Gastroesophageal sphincter (tissue), 4 donors: Measurements from ENCODE around the gene GABBR1. TPM values are rescaled to one million over a fixed set of nuclear protein-coding genes. Genes with fewer than 3 reads are reported as not detected.

Source experiments
- ATAC-seq: fragments of 150-250 bp; one replicate; pipeline ENCODE4 v1.9.1; 2016; ENCODE audit warnings: mild to moderate bottlenecking, moderate library complexity
- H3K27ac ChIP-seq, 4 donors: fragments of 200-600 bp; sonication (generic) in 3 of 4; 1 replicate in 3 of 4; 2 replicates in 1 of 4; pipeline ENCODE4 v1.5.1; 2016 to 2019
- H3K27me3 ChIP-seq: fragments of 200-600 bp; sonication (generic); one replicate; pipeline ENCODE4 v1.5.1; 2019
- H3K36me3 ChIP-seq, 2 donors: fragments of 200-600 bp; sonication (generic); one replicate each; pipeline ENCODE4 v1.5.1; 2019; ENCODE audit warnings: control low read depth in 1 of 2
- H3K4me1 ChIP-seq, 3 donors: fragments of 200-600 bp; sonication (generic); 1 replicate in 2 of 3; 2 replicates in 1 of 3; pipeline ENCODE4 v1.5.1; 2016 to 2019; ENCODE audit warnings: control low read depth in 2 of 3
- H3K4me3 ChIP-seq, 2 donors: fragments of 200-600 bp; sonication (generic); one replicate each; pipeline ENCODE4 v1.5.1; 2019; ENCODE audit warnings: mild to moderate bottlenecking in 1 of 2, moderate library complexity in 1 of 2
- H3K9me3 ChIP-seq, 3 donors: fragments of 200-600 bp; sonication (generic); one replicate each; pipeline ENCODE4 v1.5.1; 2017 to 2019; ENCODE audit warnings: control low read depth in 2 of 3
- EP300 ChIP-seq: sonication (generic); formaldehyde crosslinking; IDR thresholded peaks from one replicate; pipeline ENCODE4 v1.6.1; 2017; ENCODE audit warnings: antibody characterized with exemption, mild to moderate bottlenecking
- POLR2A ChIP-seq, 2 donors: fragments of 450-650 bp; IDR thresholded peaks; one replicate each; pipeline ENCODE4 v1.6.1; 2017; ENCODE audit warnings: antibody characterized with exemption in 2 of 2, mild to moderate bottlenecking in 2 of 2, moderate library complexity in 1 of 2
- POLR2AphosphoS5 ChIP-seq: sonication (generic); formaldehyde crosslinking; IDR thresholded peaks from one replicate; pipeline ENCODE4 v1.6.1; 2017; ENCODE audit warnings: antibody characterized with exemption
- WGBS, 2 donors: methylation state at CpG; one replicate each; pipeline ENCODE4 v1.1.5; 2018; ENCODE audit warnings: low coverage in 1 of 2; 5-methylcytosine and 5-hydroxymethylcytosine counted together
- total RNA-seq, 4 donors: library from RNA; depleted of rRNA; stranded (reverse); fragments of >200 nt; gene quantifications; one replicate each; pipeline ENCODE4 v1.1.0, GENCODE V29; 2016
- TF ChIP-seq, protein P1 (sequence below), 4 experiments: fragments of 200-600 bp in 2 of 4; fragments of 450-650 bp in 2 of 4; sonication (generic) in 1 of 4; IDR thresholded peaks; one replicate each; pipeline ENCODE4 v1.5.1; 2017 to 2019; ENCODE audit warnings: antibody characterized with exemption in 4 of 4, mild to moderate bottlenecking in 2 of 4, moderate library complexity in 2 of 4

The GABBR1 gene
- total RNA-seq, 4 donors from 2014 or later, result 17.8 to 90.1 (median 44.8) TPM

GRCh38 chr6:29566856-29567255, 66.1 kb downstream of the GABBR1 start:
- H3K36me3 ChIP-seq, result no peaks in the 10 kb centered on the region
- H3K9me3 ChIP-seq, result no peaks in the 10 kb centered on the region
- no peak for ATAC-seq
- peaks cover 44% of the 10 kb centered on the region for H3K27me3 ChIP-seq
- TF ChIP-seq, protein P1, sequence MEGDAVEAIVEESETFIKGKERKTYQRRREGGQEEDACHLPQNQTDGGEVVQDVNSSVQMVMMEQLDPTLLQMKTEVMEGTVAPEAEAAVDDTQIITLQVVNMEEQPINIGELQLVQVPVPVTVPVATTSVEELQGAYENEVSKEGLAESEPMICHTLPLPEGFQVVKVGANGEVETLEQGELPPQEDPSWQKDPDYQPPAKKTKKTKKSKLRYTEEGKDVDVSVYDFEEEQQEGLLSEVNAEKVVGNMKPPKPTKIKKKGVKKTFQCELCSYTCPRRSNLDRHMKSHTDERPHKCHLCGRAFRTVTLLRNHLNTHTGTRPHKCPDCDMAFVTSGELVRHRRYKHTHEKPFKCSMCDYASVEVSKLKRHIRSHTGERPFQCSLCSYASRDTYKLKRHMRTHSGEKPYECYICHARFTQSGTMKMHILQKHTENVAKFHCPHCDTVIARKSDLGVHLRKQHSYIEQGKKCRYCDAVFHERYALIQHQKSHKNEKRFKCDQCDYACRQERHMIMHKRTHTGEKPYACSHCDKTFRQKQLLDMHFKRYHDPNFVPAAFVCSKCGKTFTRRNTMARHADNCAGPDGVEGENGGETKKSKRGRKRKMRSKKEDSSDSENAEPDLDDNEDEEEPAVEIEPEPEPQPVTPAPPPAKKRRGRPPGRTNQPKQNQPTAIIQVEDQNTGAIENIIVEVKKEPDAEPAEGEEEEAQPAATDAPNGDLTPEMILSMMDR (IDR thresholded peaks at IDR 0.05), result no peak
- H3K4me1 ChIP-seq, result no peaks in the 10 kb centered on the region
- no peak overlapping the region for H3K4me3 ChIP-seq
- 73 to 83% methylated on average over 2 to 5 of the region's 5 CpGs for WGBS, 2 donors
- no peak overlapping the region for H3K27ac ChIP-seq

- H3K27ac ChIP-seq, result no peak overlapping the region
- TF ChIP-seq POLR2A (IDR thresholded peaks at IDR 0.05) (no peak), EP300 (no peak), POLR2AphosphoS5 (no peak)
- TF ChIP-seq, protein P1 (IDR thresholded peaks at IDR 0.05), result no peak
- H3K36me3 ChIP-seq, result no peaks in the 10 kb centered on the region
- H3K27me3 ChIP-seq, result peaks cover 37% of the 10 kb centered on the region
- no peaks in the 10 kb centered on the region for H3K4me1 ChIP-seq
- ATAC-seq, result no peak
- H3K4me3 ChIP-seq, result no peak overlapping the region
- H3K9me3 ChIP-seq, result no peaks in the 10 kb centered on the region
Observed at GRCh38 chr6:29564875-29565274, 68.1 kb downstream of the GABBR1 start.

- WGBS, 2 donors, result 72 to 84% methylated on average over 3 of the region's 3 CpGs
- Histone ChIP-seq H3K27me3 (peaks cover 34% of the 10 kb centered on the region), H3K36me3 (no peaks in the 10 kb centered on the region), H3K4me1 (no peaks in the 10 kb centered on the region), H3K27ac (no peak overlapping the region), H3K4me3 (no peak overlapping the region), H3K9me3 (no peaks in the 10 kb centered on the region)
- ATAC-seq, result no peak
- no peak for TF ChIP-seq POLR2AphosphoS5
Observed at GRCh38 chr6:29563435-29563965, 69.5 kb downstream of the GABBR1 start.

GRCh38 chr6:29561606-29562181, 71.3 kb downstream of the GABBR1 start:
- Histone ChIP-seq H3K9me3 (no peaks in the 10 kb centered on the region), H3K27ac (no peak overlapping the region), H3K27me3 (peaks cover 45% of the 10 kb centered on the region), H3K4me1 (no peaks in the 10 kb centered on the region), H3K4me3 (no peak overlapping the region), H3K36me3 (no peaks in the 10 kb centered on the region)
- ATAC-seq, result no peak
- 33 to 43% methylated on average over 1 of the region's 1 CpG for WGBS, 2 donors
- TF ChIP-seq EP300, result no peak
- no peak for TF ChIP-seq POLR2A (IDR thresholded peaks at IDR 0.05)
- TF ChIP-seq, protein P1 (IDR thresholded peaks at IDR 0.05), result no peak
- TF ChIP-seq POLR2AphosphoS5, result no peak

- Histone ChIP-seq H3K27ac (no peak overlapping the region), H3K27me3 (peaks cover 45% of the 10 kb centered on the region), H3K4me1 (no peaks in the 10 kb centered on the region), H3K9me3 (no peaks in the 10 kb centered on the region), H3K36me3 (no peaks in the 10 kb centered on the region), H3K4me3 (no peak overlapping the region)
- ATAC-seq, result no peak
- TF ChIP-seq, protein P1 (IDR thresholded peaks at IDR 0.05), result no peak
- no peak for TF ChIP-seq POLR2AphosphoS5
- no peak for TF ChIP-seq POLR2A (IDR thresholded peaks at IDR 0.05)
- no peak for TF ChIP-seq EP300
Observed at GRCh38 chr6:29561091-29561490, 71.9 kb downstream of the GABBR1 start.
